Measurements from ENCODE around the gene LYST. TPM values are rescaled to one million over a fixed set of nuclear protein-coding genes. Genes with fewer than 3 reads are reported as not detected.

LYST gene
- total and polyA plus RNA-seq, 2 of the 4 experiments (the other 2 are of a cell fraction) = 2.2 to 7.2 TPM

DNA sequence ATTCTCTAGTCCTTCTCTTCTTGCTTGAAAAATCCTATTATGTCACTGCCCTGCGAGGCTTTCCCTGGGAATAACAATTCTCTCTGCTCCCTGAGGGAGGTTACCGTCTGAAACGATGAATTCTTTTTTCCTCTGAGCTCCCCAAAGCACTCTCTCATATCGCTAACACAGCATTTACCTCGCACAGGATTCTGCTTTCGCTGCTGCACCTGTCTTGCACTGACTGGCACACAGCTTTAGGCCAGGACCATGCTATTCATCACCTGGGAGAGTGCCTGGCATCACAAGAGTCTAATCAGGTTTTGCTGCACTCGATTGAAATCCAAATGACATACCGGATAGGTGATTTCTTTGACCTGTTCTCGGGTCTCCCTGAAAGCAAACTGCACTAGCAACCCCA is 164.3 kb downstream of the LYST start:
- Histone ChIP-seq H3K27me3 (ENCODE audit: control insufficient read depth, insufficient read depth, low read length) (no peaks in the 10 kb centered on the region), H4K8ac (ENCODE audit: low read depth in 2 of 2, low read length in 2 of 2) (no peak overlapping the region), H4K20me1 (ENCODE audit: insufficient read depth, low read length) (no peaks in the 10 kb centered on the region), H3K4me3 (ENCODE audit: insufficient read depth, low read depth, low read length) (no peak overlapping the region), H3K9ac (ENCODE audit: low read depth, low read length) (no peak overlapping the region), H4K5ac (ENCODE audit: low read depth, low read length) (no peak overlapping the region), H3K23ac (ENCODE audit: low read depth, low read length) (no peak overlapping the region), H4K91ac (ENCODE audit: insufficient read depth, low read depth, low read length) (no peak overlapping the region), H3K4me1 (ENCODE audit: control insufficient read depth, insufficient read depth, low read length) (no peaks in the 10 kb centered on the region), H2BK5ac (ENCODE audit: low read depth, low read length, poor library complexity, severe bottlenecking) (no peak overlapping the region), H3K9me1 (ENCODE audit: insufficient read depth, low read length) (no peaks in the 10 kb centered on the region), H3K9me3 (ENCODE audit: control insufficient read depth, insufficient read depth, low read length) (no peaks in the 10 kb centered on the region), H2BK20ac (ENCODE audit: low read depth, low read length) (peak overlapping the region; percentile 10; the same call in 1 of the 2 replicates), H3K4me2 (ENCODE audit: low read depth, low read length) (no peak overlapping the region), H3K4ac (ENCODE audit: low read depth, low read length) (no peak overlapping the region), H3K56ac (ENCODE audit: extremely low read depth, insufficient read depth, low read length) (no peak overlapping the region), H2AFZ (replicated peaks; ENCODE audit: low read length, poor library complexity) (no peak overlapping the region), H3K14ac (replicated peaks; ENCODE audit: low read depth, low read length) (no peak overlapping the region), H2BK120ac (ENCODE audit: low read depth, low read length) (no peak overlapping the region), H3K18ac (ENCODE audit: low read depth, low read length) (no peak overlapping the region), H3K79me1 (ENCODE audit: low read depth in 1 of 2, low read length in 2 of 2) (no peaks in the 10 kb centered on the region), H2AK5ac (ENCODE audit: low read depth, low read length) (no peak overlapping the region), H3K36me3 (ENCODE audit: control insufficient read depth, insufficient read depth, low read length) (peaks cover 2% of the 10 kb centered on the region; the same call in 1 of the 2 replicates), H2AK9ac (replicated peaks; ENCODE audit: low read depth, low read length, poor library complexity) (no peak overlapping the region), H3K27ac (ENCODE audit: insufficient read depth, low read length) (no peak overlapping the region), H2BK15ac (ENCODE audit: low read depth, low read length) (no peak overlapping the region)
- TF ChIP-seq, protein P1, sequence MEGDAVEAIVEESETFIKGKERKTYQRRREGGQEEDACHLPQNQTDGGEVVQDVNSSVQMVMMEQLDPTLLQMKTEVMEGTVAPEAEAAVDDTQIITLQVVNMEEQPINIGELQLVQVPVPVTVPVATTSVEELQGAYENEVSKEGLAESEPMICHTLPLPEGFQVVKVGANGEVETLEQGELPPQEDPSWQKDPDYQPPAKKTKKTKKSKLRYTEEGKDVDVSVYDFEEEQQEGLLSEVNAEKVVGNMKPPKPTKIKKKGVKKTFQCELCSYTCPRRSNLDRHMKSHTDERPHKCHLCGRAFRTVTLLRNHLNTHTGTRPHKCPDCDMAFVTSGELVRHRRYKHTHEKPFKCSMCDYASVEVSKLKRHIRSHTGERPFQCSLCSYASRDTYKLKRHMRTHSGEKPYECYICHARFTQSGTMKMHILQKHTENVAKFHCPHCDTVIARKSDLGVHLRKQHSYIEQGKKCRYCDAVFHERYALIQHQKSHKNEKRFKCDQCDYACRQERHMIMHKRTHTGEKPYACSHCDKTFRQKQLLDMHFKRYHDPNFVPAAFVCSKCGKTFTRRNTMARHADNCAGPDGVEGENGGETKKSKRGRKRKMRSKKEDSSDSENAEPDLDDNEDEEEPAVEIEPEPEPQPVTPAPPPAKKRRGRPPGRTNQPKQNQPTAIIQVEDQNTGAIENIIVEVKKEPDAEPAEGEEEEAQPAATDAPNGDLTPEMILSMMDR (conservative IDR thresholded peaks at IDR 0.05; ENCODE audit: low read depth, low read length) = no peak
- TF ChIP-seq MAZ (IDR thresholded peaks at IDR 0.05; ENCODE audit: borderline replicate concordance, low read depth, low read length) = no peak
- TF ChIP-seq CHD1 (IDR thresholded peaks at IDR 0.05; ENCODE audit: low read depth, low read length) = no peak
- TF ChIP-seq, protein P2, sequence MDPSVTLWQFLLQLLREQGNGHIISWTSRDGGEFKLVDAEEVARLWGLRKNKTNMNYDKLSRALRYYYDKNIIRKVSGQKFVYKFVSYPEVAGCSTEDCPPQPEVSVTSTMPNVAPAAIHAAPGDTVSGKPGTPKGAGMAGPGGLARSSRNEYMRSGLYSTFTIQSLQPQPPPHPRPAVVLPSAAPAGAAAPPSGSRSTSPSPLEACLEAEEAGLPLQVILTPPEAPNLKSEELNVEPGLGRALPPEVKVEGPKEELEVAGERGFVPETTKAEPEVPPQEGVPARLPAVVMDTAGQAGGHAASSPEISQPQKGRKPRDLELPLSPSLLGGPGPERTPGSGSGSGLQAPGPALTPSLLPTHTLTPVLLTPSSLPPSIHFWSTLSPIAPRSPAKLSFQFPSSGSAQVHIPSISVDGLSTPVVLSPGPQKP (IDR thresholded peaks at IDR 0.05; ENCODE audit: borderline replicate concordance, low read depth, low read length) = no peak
- TF ChIP-seq BHLHE40 (IDR thresholded peaks at IDR 0.05; ENCODE audit: low read depth, low read length) = no peak
- no peak for TF ChIP-seq RCOR1 (IDR thresholded peaks at IDR 0.05; ENCODE audit: insufficient replicate concordance, low read length)
- TF ChIP-seq MXI1 (IDR thresholded peaks at IDR 0.05; ENCODE audit: borderline replicate concordance, low read depth, low read length) = no peak
- TF ChIP-seq RFX5 (IDR thresholded peaks at IDR 0.05; ENCODE audit: low read depth, low read length) = no peak
- TF ChIP-seq NFE2L2 (IDR thresholded peaks at IDR 0.05; ENCODE audit: low read depth, low read length) = no peak
- TF ChIP-seq RAD21 (IDR thresholded peaks at IDR 0.05; ENCODE audit: low read length) = no peak
- TF ChIP-seq MAFK (IDR thresholded peaks at IDR 0.05; ENCODE audit: low read depth, low read length) = no peak
- TF ChIP-seq, protein P3, sequence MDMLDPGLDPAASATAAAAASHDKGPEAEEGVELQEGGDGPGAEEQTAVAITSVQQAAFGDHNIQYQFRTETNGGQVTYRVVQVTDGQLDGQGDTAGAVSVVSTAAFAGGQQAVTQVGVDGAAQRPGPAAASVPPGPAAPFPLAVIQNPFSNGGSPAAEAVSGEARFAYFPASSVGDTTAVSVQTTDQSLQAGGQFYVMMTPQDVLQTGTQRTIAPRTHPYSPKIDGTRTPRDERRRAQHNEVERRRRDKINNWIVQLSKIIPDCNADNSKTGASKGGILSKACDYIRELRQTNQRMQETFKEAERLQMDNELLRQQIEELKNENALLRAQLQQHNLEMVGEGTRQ (IDR thresholded peaks at IDR 0.05; ENCODE audit: low read depth, low read length) = no peak
- TF ChIP-seq FOS (IDR thresholded peaks at IDR 0.05; ENCODE audit: low read depth, low read length) = no peak
- TF ChIP-seq CEBPB (IDR thresholded peaks at IDR 0.05; ENCODE audit: low read depth, low read length) = no peak
- TF ChIP-seq SMC3 (IDR thresholded peaks at IDR 0.05; ENCODE audit: low read depth, low read length) = no peak
- no peak for TF ChIP-seq POLR2A (IDR thresholded peaks at IDR 0.05; ENCODE audit: low read depth, low read length)
- intact Hi-C loops (cut with micrococcal nuclease) = no loop called here
- BruUV-seq (replicated peaks) = no TSS peak
- CTCF ChIA-PET = interaction anchor here (1.6 kb wide), 1 partner anchor 120 kb away, joined by 3 read pairs; no protein-coding TSS in a partner anchor
- DNase-seq (no peak), ATAC-seq (ENCODE audit: low read depth) (no peak)
- POLR2A ChIA-PET (ENCODE audit: unreplicated experiment) = no interaction called here
- WGBS, 2 experiments (ENCODE audit: extremely low coverage in 2 of 2, insufficient read length in 1 of 2) = 83% methylated on average over 7 of the region's 9 CpGs; no CpG with 5 or more reads in 1 of the 2 experiments
- dilution Hi-C loops (cut with HindIII; ENCODE audit: low sequenced_read_pairs, unreplicated experiment) = no loop called here
- in situ Hi-C loops (cut with MboI; ENCODE audit: low sequenced_read_pairs) = no loop called here

Data from IMR-90 (cell line).